Measurements from ENCODE around the gene JAKMIP2. TPM values are rescaled to one million over a fixed set of nuclear protein-coding genes. Genes with fewer than 3 reads are reported as not detected.
"Not testable (repeated sequence)": the region's sequence is repeated elsewhere in the genome, so short reads cannot be mapped to it uniquely, and the experiment has no call there.

The JAKMIP2 gene
- total and polyA plus RNA-seq, 8 donors, result 0.73 to 11.7 (median 8.1) TPM

DNA sequence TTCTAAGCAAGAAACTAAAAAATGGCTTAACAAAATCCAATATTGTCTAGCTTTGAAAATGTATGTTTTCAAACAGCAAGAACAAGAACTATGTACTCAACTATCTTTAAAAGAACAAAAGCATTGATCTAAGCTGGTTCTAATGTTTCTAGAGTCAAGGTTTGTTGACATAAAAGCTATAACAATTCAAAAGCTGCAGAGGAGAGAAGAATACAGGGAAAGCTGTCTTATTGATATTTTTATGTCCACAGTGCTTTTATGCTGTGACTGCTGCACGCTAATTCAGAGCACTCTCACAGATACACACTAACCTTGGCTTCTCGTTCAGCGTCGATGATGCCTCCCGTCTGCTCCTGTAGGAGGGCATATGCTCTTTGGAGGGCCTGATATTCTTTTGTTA lies 143.2 kb downstream of the JAKMIP2 start:
- intact Hi-C loops (cut with DNase I), result no loop called here
- ATAC-seq (no peak), DNase-seq (peak in 1 of 4 donors; percentile 41)
- TF ChIP-seq, protein P1, sequence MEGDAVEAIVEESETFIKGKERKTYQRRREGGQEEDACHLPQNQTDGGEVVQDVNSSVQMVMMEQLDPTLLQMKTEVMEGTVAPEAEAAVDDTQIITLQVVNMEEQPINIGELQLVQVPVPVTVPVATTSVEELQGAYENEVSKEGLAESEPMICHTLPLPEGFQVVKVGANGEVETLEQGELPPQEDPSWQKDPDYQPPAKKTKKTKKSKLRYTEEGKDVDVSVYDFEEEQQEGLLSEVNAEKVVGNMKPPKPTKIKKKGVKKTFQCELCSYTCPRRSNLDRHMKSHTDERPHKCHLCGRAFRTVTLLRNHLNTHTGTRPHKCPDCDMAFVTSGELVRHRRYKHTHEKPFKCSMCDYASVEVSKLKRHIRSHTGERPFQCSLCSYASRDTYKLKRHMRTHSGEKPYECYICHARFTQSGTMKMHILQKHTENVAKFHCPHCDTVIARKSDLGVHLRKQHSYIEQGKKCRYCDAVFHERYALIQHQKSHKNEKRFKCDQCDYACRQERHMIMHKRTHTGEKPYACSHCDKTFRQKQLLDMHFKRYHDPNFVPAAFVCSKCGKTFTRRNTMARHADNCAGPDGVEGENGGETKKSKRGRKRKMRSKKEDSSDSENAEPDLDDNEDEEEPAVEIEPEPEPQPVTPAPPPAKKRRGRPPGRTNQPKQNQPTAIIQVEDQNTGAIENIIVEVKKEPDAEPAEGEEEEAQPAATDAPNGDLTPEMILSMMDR (IDR thresholded peaks at IDR 0.05), result no peak
- Histone ChIP-seq H3K9me3 (no peaks in the 10 kb centered on the region), H3K36me3 (no peaks in the 10 kb centered on the region), H3K27ac (no peak overlapping the region), H3K27me3 (no peaks in the 10 kb centered on the region), H3K4me1 (no peaks in the 10 kb centered on the region), H3K4me3 (no peak overlapping the region)

DNA sequence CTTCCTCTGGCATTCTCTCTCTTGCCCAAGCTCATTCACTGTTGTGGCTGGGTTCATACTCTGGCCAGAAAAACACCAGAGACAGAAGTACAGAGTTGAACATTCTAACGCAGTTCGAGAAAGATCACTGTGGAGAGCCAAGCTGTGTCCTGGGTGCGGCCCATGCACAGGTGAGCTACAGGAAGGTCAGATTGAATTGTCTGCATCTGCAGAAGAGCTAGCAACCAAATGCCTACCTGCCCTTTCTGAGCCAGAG lies 145.9 kb downstream of the JAKMIP2 start:
- Histone ChIP-seq H3K36me3 (no peaks in the 10 kb centered on the region), H3K4me1 (no peaks in the 10 kb centered on the region), H3K27ac (no peak overlapping the region), H3K4me3 (no peak overlapping the region), H3K27me3 (no peaks in the 10 kb centered on the region), H3K9me3 (no peaks in the 10 kb centered on the region)
- TF ChIP-seq, protein P1 (IDR thresholded peaks at IDR 0.05), result no peak
- ATAC-seq (no peak), DNase-seq (no peak)
- intact Hi-C loops (cut with DNase I), result no loop called here

DNA sequence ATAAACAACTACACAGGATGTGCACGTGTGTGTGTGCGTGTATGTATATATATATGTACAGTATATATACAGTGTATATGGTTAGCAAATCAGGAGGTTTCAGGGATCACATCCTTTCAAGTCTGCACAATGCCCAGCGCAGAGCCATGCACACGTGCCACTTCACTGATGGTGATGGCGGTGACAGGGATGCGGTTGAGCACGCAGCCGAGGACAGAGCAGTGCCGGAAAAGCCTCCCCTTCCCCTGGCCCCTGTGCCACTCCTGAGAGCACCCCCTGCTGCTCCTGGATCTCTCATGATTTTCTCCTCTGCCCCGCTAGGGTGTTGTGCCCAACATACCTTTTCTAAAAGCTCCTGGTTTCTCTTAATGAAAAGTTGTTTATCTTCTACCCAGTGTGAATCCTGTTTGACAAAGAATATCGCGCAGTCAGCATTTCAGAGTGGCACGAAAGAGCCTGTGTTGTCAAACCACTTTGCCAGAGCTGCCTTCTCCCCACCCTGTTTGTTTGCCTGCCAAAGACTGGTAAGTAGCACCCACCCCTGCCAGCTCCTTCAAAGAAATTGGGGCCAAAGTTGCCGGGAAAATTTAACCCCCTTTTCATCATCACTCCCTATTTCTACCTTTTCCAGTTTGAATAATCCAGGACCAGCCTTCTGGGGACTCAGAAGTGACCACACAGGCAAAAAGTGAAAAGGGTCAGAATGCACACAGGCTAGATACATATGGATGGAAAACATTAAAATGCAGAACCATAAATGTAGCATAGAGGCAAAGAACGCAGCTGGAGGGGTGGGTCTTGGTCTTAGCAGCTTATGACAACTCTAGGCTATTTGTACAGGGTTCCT lies 146.4 kb downstream of the JAKMIP2 start:
- Histone ChIP-seq H3K4me3 (no peak overlapping the region), H3K27me3 (no peaks in the 10 kb centered on the region), H3K9me3 (no peaks in the 10 kb centered on the region), H3K27ac (no peak overlapping the region), H3K4me1 (no peaks in the 10 kb centered on the region), H3K36me3 (no peaks in the 10 kb centered on the region)
- TF ChIP-seq, protein P1 (IDR thresholded peaks at IDR 0.05), result no peak
- peak in 1 of 4 donors; percentile 54 for DNase-seq
- intact Hi-C loops (cut with DNase I), result no loop called here
- no peak for ATAC-seq

DNA sequence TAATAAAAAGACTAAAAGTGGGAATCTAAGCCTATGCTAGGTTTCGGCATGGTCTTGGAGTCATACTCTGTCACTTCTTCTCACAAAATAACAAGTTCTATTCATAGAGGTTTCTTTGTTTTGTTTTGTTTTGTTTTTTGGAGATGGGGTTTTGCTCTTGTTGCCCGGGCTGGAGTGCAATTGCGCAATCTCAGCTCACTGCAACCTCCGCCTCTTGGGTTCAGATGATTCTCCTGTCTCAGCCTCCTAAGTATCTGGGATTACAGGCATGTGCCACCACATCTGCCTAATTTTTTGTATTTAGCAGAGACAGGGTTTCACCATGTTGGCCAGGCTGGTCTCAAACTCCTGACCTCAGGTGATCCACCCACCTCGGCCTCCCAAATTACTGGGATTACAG lies 147.1 kb downstream of the JAKMIP2 start:
- ATAC-seq; H3K4me1 ChIP-seq; DNase-seq; H3K4me3 ChIP-seq; H3K27ac ChIP-seq; H3K9me3 ChIP-seq; H3K27me3 ChIP-seq; H3K36me3 ChIP-seq; intact Hi-C loops (cut with DNase I): not testable (repeated sequence)

DNA sequence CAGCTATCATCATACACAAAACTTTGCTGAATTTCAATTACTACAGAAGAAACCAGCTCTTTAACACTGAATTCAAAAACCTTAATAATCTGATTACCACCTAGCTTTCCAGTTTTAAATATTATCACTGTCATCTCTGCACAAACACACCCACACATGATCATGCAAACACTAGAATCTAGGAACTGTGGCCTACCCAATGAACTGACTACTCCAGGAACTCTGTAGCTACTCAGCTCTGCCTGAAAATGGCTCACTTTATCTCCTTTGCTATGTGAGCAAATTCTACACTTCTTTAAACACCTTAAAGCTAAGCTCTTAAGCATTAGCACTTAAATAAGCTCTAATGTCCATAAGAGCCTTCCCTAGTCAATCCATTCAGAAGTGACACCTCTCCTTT lies 149.4 kb downstream of the JAKMIP2 start:
- H3K36me3 ChIP-seq, result no peaks in the 10 kb centered on the region
- TF ChIP-seq, protein P1 (IDR thresholded peaks at IDR 0.05), result no peak
- H3K9me3 ChIP-seq, result no peaks in the 10 kb centered on the region
- DNase-seq (no peak), ATAC-seq (no peak)
- H3K4me3 ChIP-seq, result no peak overlapping the region
- no peaks in the 10 kb centered on the region for H3K4me1 ChIP-seq
- H3K27me3 ChIP-seq, result no peaks in the 10 kb centered on the region
- H3K27ac ChIP-seq, result no peak overlapping the region
- intact Hi-C loops (cut with DNase I), result no loop called here

Data from left lung (tissue), 10 donors.